Lower lobe of right lung (tissue), 2 donors: ENCODE measurements around the gene MTMR3. TPM values are rescaled to one million over a fixed set of nuclear protein-coding genes. Genes with fewer than 3 reads are reported as not detected.

Experiments
- ATAC-seq, 2 donors: fragments of 200-7000 bp; cut with Tn5 transposase; one replicate each; pipeline ENCODE4 v1.9.1; 2020 to 2022; ENCODE audit warnings: mild to moderate bottlenecking in 2 of 2, moderate library complexity in 2 of 2
- DNase-seq: peaks from one replicate; pipeline ENCODE4 v3.0.0-alpha.2; 2020
- H3K27ac ChIP-seq: fragments of 200-600 bp; one replicate; pipeline ENCODE4 v1.8.0; 2022
- H3K27me3 ChIP-seq: fragments of 200-600 bp; one replicate; pipeline ENCODE4 v1.8.0; 2022; ENCODE audit warnings: low read depth
- H3K36me3 ChIP-seq: fragments of 200-600 bp; one replicate; pipeline ENCODE4 v1.8.0; 2022; ENCODE audit warnings: mild to moderate bottlenecking
- H3K4me1 ChIP-seq: fragments of 200-600 bp; one replicate; pipeline ENCODE4 v1.8.0; 2022
- H3K4me3 ChIP-seq: fragments of 200-600 bp; one replicate; pipeline ENCODE4 v1.8.0; 2022; ENCODE audit warnings: mild to moderate bottlenecking
- H3K9me3 ChIP-seq: fragments of 200-600 bp; one replicate; pipeline ENCODE4 v1.8.0; 2022
- intact Hi-C: fragments of 100-400 bp; cut with DNase I; formaldehyde crosslinking; loops from one replicate; pipeline ENCODE4 v1.11.0; 2022
- total RNA-seq: library from RNA; stranded (reverse); fragmentation: NEBNext Ultra II Directional; extraction: Animal tissue kit (Norgen Biotek cat#: 25700); gene quantifications from one replicate; pipeline ENCODE4 v1.2.1, GENCODE V29; 2021
- TF ChIP-seq, protein P1 (sequence below): fragments of 200-600 bp; IDR thresholded peaks from one replicate; pipeline ENCODE4 v1.8.0; 2022; ENCODE audit warnings: antibody characterized with exemption, mild to moderate bottlenecking
- donor health status: DM: no; HTN: yes; CAD: no; lungs with severe emphysema.

The MTMR3 gene
- total RNA-seq, 1 donor from 2014 or later = 58.9 TPM

DNA sequence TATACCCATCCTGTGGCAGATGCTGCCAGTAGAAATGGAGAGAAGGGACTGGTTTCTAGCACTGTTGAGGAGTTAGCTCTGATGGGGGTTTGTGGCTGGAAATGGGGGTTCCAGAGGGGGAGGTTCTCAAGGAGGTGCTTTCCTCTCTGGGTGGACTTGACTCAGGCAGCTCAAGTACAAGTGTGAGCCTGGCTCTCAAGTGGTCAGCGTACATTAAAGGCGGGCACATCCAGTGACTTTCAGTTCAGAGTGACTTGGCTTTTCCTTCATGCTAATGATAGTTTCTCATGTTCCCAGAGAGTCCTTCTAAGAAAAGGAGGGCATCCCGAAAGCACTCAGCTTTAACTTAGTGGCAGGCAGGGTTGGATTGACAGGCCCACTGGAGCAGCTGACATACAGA is 138.4 kb downstream of the MTMR3 start:
- H3K9me3 ChIP-seq = no peaks in the 10 kb centered on the region
- H3K4me3 ChIP-seq = no peak overlapping the region
- intact Hi-C loops = no loop called here
- H3K4me1 ChIP-seq = peaks cover 17% of the 10 kb centered on the region
- H3K27me3 ChIP-seq = no peaks in the 10 kb centered on the region
- no peak overlapping the region for H3K27ac ChIP-seq
- H3K36me3 ChIP-seq = peaks cover 100% of the 10 kb centered on the region
- no peak for DNase-seq
- peak in 1 of 2 donors; percentile 41 for ATAC-seq
- TF ChIP-seq, protein P1, sequence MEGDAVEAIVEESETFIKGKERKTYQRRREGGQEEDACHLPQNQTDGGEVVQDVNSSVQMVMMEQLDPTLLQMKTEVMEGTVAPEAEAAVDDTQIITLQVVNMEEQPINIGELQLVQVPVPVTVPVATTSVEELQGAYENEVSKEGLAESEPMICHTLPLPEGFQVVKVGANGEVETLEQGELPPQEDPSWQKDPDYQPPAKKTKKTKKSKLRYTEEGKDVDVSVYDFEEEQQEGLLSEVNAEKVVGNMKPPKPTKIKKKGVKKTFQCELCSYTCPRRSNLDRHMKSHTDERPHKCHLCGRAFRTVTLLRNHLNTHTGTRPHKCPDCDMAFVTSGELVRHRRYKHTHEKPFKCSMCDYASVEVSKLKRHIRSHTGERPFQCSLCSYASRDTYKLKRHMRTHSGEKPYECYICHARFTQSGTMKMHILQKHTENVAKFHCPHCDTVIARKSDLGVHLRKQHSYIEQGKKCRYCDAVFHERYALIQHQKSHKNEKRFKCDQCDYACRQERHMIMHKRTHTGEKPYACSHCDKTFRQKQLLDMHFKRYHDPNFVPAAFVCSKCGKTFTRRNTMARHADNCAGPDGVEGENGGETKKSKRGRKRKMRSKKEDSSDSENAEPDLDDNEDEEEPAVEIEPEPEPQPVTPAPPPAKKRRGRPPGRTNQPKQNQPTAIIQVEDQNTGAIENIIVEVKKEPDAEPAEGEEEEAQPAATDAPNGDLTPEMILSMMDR = no peak

DNA sequence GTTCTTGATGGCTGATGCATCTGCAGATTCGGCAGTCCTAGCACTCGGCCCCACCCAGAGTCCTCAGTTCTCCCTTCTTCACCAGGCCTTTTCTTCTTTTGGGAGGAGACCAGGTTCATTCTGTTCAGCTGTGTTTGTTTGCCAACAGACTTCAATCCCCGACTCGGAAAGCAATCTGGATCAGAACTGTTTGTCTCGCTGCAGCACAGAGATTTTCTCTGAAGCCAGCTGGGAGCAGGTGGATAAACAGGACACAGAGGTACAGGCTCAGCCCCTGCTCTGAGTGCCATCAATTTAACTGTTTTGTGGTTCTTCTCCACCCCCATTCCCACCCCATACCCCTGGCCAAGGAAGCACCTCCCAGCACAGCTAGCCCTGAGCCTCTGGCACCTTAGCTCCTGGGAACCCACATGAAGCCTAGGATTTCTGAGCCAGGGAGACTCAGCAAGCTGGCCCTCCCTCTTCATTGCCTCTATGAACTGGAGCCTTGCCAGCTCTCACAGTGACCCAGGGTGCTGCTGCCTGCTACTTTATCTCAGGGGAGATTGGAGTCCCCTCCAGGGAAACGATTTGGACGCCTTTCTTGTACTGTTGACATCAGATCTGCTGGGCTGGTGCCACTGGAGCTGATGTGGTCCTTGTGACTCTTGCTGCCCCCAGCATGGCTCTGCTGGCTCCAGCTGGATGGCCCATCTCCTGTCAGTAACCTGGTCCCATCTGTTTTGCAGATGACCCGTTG is 139.1 kb downstream of the MTMR3 start:
- H3K27me3 ChIP-seq = no peaks in the 10 kb centered on the region
- intact Hi-C loops = no loop called here
- no peaks in the 10 kb centered on the region for H3K9me3 ChIP-seq
- no peak overlapping the region for H3K4me3 ChIP-seq
- DNase-seq (no peak), ATAC-seq (no peak)
- H3K27ac ChIP-seq = no peak overlapping the region
- H3K36me3 ChIP-seq = peaks cover 100% of the 10 kb centered on the region
- H3K4me1 ChIP-seq = peaks cover 23% of the 10 kb centered on the region
- TF ChIP-seq, protein P1 = no peak

DNA sequence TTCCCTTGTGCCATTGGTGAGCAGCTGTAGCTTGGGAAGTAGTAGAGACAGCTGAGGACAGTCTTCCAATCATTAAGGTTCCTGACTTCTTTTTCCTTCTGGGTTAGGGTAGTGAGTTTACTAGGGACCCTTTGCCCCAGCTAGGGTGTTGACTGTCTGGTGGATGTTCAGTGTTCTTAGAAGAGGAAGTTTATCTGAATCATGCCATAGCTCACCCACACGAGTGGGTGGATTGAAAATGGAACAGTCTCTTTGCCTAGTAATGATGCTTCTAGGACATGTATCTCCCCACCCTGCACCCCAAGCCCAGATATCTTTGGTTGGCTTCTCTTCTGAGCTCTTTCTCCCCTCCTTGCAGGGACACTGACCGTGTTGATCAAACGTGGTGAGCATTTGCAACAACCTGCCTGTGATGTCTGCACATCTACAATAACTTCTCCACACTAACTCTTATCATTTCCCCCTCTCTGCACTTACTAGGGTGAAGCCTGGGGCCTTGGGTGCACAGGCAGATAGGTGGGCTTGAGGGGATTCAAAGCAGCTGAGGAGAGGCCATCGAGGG is 140.2 kb downstream of the MTMR3 start:
- intact Hi-C loops = no loop called here
- Histone ChIP-seq H3K4me1 (peaks cover 23% of the 10 kb centered on the region), H3K36me3 (peaks cover 100% of the 10 kb centered on the region), H3K4me3 (no peak overlapping the region), H3K27me3 (no peaks in the 10 kb centered on the region), H3K27ac (no peak overlapping the region), H3K9me3 (no peaks in the 10 kb centered on the region)
- TF ChIP-seq, protein P1 = no peak
- ATAC-seq (peak in 1 of 2 donors; percentile 40), DNase-seq (no peak)

DNA sequence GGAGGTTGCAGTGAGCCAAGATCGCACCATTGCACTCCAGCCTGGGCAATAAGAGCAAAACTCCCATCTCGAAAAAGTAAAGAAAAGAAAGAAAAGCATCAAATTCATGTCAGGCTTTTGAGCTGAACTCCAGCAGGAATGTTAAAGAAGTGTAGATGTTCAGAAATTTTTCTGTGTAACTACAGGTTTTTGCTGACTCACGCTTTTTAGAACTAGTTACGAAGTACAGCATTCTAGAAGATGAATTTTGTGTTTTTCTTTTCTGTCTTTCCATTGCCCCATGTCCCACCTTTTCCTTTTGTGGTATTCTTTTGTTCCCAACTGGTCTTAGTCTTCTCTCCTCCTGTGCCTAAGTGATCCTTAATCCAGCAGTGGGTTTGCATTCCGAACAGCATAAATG is 141.3 kb downstream of the MTMR3 start:
- no peaks in the 10 kb centered on the region for H3K27me3 ChIP-seq
- intact Hi-C loops = no loop called here
- H3K9me3 ChIP-seq = no peaks in the 10 kb centered on the region
- H3K36me3 ChIP-seq = peaks cover 99% of the 10 kb centered on the region
- DNase-seq = no peak
- no peak for ATAC-seq
- TF ChIP-seq, protein P1 = no peak
- peaks cover 23% of the 10 kb centered on the region for H3K4me1 ChIP-seq
- no peak overlapping the region for H3K27ac ChIP-seq
- no peak overlapping the region for H3K4me3 ChIP-seq

DNA sequence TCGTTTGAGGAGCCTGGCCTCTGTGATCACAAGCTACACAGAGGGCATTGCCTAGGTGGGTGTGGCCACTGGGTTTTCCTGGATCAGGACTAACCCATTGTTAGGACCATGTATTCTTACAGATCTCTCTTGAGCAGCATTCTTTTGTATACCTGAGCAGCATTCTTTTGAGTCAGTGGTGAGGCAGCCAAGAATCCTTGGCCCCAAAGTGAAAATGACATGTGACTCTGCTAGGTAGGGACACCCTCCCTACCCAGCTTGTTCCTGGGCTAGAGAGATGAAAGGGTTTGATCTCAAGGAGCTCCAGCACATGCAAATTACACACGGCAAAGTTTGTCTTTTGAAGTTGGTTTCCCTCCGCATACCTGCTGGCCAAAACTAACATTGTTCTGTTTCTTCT is 142.2 kb downstream of the MTMR3 start:
- peak; percentile 68 for DNase-seq
- Histone ChIP-seq H3K9me3 (no peaks in the 10 kb centered on the region), H3K27me3 (no peaks in the 10 kb centered on the region), H3K4me1 (peaks cover 23% of the 10 kb centered on the region), H3K27ac (no peak overlapping the region), H3K4me3 (no peak overlapping the region), H3K36me3 (peaks cover 91% of the 10 kb centered on the region)
- TF ChIP-seq, protein P1 = no peak
- ATAC-seq = peak; percentile 80 to 85
- intact Hi-C loops = no loop called here
